ENCODE results near the gene RNF130. TPM values are rescaled to one million over a fixed set of nuclear protein-coding genes. Genes with fewer than 3 reads are reported as not detected.

The RNF130 gene
- total RNA-seq, 1 donor = 194 TPM

DNA sequence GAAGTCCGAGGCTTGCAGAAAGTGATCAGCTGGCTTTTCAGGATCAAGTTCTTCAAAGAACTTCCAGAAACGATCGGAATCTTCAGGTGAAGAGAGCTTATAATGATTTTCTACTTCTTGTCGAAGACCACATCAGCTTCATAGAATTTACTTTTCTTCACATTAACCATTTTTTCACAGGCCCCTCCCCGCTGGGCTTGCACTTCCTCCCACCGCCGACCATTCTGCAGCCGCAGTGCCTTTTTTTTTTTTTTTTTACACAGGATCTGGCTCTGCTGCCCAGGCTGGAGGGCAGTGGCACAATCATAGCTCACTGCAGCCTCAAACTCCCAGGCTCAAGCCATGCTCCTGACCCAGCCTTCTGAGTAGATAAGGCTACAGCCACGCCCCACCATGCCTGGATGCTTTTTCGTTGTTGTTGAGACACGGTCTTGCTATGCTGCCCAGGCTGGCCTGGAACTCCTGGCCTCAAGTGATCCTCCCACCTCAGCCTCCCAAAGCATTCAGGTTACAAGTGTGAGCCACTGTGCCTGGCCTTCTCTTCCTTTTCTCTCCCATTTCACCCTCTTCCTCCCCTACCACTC is 15.3 kb upstream of the RNF130 start:
- no peak for DNase-seq (ENCODE audit: low read depth in 2 of 3, low spot score in 2 of 3)

DNA sequence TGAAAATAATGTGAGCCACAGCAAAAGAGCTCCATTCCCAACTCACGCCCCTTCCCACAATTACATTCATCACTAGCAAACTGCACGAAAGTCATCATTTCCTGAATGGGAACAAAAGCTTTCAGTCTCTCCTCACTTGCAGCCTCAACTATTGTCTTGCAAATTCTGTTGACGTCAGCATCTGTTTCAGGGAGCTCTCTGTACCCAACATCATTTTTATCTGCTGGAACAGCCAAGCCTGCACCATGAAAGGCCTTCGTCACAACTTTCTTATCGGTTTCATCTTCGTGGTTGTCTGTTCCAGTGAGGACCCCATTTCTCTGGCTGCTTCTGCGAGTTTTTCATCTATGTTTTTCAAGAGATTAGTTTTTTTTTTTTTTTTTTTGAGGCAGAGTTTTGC is 14.3 kb upstream of the RNF130 start:
- DNase-seq (ENCODE audit: low read depth in 2 of 3, low spot score in 2 of 3) = peak in 2 of 3 donors; percentile 65 to 85

DNA sequence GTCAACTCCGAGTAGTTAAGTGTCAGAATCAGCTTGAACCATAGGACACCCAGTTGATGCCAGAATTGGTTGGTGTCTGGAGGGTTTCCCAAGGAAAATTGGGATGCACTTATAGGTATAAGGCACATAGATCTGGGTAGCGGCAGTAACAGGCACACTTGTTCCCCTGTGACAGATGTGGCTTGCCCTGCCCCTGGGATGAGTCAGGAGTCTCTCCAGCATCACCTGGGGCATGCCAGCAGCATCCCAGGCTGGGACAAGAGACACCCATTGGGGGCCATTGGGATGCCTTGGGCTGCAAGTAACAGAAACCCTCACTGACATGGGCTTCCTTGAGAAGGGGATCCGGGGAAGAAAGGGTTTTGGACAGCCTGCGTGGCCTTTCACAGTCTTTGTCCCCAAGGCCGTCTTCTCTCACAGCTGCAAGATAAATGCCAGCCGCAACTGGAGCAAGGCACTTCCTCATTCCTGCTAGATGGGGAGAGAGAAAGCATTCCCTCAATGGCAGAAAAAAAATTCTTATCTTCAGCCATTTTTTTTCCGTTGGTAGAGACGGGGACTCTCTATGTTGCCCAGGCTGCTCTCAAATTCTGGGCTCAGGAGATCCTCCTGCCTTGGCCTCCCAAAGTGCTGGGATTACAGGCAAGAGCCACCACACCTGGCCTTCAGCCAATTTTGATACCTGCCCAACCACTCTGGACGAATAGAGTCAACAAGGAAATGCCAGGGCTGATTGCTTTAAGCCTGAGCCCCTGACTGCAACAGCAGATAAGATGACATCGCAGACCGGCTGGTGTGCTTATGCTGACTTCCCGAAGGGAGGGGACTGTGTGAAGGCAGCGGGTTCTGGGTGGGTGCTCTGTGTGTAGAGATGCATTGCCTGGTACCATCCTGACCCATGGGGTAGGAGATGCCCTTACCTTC is 13.3 kb upstream of the RNF130 start:
- DNase-seq (ENCODE audit: low read depth in 2 of 3, low spot score in 2 of 3) = peak in 1 of 3 donors; percentile 77

DNA sequence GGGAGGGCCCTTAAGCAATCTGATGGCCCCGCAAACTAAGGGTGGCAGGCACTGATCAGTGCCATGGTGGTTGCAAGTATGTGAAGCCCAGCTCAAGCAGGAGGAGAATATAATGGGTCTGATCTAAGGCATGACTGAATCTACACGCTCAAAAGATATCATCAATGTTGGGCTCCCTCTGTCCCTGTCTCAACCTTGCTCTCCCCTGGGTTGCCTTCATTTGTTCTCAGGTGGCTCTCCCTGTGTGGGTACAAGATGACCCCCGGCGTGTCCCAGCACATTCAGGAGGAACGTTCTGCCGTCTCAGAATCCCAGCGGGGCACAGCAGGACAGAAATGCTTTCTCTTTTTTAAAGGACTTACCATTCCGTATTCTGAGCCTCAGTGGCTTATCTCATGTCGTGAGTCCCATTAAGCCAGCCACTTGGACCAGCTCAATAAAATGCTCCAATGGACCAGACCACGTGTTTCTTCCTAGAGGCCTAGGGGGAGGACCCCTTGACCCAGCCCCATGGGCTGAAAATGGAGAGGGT is 12.0 kb upstream of the RNF130 start:
- no peak for DNase-seq (ENCODE audit: low read depth in 2 of 3, low spot score in 2 of 3)

DNA sequence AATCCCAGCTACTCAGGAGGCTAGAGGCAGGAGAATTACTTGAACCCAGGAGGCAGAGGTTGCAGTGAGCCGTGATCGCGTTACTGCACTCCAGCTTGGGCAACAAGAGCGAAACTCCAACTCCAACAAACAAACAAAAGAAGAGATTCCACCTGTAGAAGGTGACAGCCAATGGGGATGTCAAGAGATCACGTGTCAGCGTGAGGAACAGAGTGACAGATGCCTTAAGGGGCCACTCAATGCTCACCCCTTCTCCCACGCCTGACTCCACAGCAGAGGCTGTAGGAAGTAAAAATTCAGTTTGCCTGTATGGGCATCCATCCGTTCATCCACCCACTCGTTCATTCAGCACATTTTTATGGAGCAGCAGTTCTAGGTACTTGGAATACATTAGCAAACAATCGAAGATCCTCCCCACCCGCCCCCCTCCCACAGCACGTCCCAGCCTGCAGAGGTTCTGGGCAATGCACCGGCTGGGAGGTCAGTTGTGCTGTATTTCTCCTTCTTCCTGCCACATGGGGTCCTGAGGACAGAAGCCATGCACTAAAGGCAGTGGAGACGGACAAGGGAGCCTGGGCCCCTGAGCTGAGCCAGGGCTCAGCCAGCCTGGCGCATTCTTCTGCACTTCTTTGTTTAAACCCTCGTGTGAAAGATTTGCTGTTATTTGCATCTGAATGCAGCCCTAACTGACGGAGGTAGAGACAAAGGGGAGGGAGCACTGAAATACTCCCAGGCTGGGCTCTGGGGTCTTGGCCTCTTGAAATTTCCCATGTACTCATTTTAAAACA is 11.3 kb upstream of the RNF130 start:
- no peak for DNase-seq (ENCODE audit: low read depth in 2 of 3, low spot score in 2 of 3)

DNA sequence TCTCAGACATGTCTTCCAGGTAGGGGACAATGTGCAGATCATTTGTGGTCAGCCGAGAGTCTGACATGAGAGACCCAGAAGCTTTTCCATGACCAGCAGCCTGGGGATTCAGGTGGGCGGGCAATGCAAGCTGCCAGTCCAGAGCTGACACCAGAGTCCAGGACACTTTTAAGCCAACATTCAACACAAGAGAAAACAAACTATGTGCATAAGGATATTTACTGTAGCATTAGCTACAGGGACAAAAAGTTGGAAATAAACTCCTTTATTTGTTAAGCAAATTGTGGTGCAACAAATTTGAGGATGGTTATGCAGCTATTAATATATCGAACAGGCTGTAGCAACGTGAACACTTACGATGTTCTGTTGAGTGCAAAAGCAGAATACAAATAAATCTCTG is 9.9 kb upstream of the RNF130 start:
- no peak for DNase-seq (ENCODE audit: low read depth in 2 of 3, low spot score in 2 of 3)

DNA sequence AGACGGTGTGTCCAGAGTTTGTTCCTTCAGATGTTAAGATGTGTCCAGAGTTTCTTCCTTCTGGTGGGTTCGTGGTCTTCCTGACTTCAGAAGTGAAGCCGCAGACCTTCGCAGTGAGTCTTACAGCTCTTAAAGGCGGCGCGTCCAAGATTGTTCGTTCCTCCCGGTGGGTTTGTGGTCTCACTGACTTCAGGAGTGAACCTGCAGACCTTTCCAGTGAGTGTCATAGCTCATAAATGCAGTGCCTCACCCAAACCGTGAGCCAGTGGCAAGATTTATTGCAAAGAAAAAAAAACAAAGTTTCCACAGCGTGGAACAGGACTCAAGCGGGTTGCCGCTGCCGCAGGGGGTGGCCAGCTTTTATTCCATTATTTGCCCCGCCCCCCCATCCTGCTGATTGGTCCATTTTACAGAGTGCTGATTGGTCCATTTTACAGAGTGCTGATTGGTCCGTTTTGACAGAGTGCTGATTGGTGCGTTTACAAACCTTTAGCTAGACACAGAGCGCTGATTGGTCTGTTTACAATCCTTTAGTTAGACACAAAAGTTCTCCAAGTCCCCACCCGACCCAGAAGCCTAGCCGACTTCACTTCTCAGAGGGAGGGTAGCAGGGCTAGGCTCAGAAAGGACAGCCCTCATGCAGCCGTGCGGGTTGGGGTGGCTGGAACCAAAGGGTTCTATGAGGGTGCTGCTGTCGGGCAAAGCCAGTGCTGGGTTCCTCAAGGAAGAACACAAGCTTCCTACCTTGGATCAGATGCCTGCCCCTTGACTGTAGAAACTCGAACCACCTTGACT is 9.1 kb upstream of the RNF130 start:
- DNase-seq (ENCODE audit: low read depth in 2 of 3, low spot score in 2 of 3) = peak in 1 of 3 donors; percentile 75

DNA sequence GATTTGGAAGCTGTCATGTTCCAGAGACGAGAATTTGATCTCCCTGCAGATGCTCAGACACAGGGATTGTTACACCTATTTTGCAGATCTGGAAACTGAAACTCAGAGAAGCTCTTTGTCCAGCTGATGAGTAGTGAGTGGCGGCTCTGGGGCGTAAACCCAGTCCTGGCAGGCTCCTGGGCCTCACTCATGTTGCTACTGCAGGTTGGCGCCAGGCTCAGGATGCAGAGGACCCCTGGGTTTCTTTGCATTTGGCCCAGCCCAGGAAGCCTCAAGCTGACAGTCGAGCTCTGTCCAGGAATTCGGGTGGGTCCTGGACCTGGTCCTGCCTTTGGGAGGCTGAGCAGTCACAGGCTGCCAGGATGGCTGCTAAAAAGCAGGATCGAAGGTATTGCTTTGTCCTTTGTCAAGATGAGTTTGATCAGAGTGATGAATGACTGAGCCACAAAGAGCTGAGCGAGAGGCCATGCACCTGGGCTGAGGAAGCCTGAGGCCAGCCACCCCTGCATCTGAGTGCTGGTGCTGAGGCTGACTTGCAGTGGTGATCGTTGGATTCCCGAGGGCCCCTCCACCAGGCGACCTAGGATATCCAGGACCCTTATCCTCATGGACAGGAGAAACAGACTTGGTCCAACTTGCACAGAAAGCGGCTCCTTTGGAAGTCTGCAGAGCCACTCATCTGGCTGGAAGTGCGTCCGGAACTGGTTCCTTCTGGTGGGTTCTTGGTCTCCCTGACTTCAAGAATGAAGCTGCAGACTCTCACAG is 8.3 kb upstream of the RNF130 start:
- no peak for DNase-seq (ENCODE audit: low read depth in 2 of 3, low spot score in 2 of 3)

DNA sequence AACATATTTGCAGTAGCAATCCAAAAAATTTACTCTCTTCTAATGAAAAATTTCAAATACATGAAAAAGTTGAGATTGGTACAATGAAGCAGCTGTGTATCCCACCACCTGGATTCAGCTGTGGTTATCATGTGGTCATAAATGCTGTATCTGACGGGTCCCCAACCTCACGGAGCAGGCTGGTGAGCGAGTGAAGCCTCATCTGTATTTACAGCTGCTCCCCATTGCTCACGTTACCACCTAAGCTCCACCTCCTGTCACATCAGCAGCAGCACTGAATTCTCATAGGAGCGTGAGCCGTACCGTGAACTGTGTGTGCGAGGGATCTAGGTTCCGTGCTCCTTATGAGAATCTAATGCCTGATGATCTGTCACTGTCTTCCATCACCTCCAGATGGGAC is 6.8 kb upstream of the RNF130 start:
- no peak for DNase-seq (ENCODE audit: low read depth in 2 of 3, low spot score in 2 of 3)

DNA sequence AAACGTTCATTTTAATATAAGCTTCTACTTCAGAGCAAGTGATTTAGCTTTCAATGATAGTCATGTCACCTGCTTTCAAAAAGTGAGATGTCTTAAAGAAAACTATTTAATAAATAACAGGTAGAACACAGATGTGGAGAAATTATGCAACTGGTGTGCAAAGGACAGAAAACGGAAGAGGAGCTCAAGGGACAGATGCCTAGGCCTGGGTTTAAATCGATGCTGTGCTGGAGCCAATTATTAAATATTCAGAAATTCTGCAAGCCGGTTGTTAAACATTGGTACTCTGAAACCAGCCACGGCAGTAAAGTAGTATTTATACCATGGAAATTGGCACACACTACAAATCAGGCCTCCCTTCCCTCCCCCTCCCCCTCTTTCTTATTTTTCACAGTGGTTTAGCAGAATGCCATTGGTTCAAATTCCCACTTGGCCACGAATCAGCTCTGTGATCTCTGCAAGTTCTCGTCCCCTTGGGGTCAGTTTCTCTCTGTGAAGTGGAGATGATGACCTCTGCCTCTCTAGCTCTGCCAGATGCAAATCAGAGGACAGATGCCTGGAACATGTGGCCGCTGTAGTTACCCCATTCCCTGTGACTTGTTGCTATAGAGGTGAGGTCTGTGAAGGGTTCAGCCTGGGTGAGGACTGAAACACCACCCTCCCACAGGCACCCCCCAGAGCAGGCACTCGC is 6.2 kb upstream of the RNF130 start:
- no peak for DNase-seq (ENCODE audit: low read depth in 2 of 3, low spot score in 2 of 3)

DNA sequence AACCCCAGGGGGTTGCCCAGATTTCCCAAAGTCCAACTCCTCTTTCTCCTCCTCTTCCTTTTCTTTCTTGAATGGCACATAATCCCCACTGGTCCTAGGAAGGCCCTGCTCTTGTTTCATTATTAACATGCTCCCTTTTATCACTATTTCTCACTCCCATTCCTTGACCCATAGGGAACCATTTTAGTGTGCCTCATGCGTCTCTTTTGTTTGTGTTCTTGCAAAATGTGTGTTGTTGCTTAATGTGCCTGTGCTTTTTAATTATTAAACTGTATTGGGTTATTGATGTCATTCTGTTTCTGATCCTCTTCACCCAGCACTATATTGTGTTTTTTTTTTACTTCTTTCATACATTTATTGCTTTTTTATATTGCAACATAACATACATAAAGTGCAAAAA is 4.1 kb upstream of the RNF130 start:
- no peak for DNase-seq (ENCODE audit: low read depth in 2 of 3, low spot score in 2 of 3)

DNA sequence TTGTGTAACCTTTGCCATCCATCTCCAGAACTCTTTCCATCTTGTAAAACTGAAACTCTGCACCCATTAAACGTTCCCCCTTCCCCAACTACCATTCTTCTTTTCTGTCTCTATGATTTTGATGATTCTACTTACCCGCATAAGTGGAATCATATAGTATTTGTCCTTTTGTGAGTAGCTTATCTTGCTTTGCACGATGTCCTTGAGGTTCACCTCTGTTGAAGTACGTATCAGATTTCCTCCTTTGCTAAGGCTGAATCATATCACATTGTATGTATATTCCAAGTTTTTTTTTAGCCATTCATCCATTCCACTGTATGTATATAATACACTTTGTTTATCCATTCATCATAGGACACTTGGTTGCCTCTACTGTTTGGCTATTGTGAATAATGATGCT is 2.9 kb upstream of the RNF130 start:
- DNase-seq (ENCODE audit: low read depth in 2 of 3, low spot score in 2 of 3) = no peak

DNA sequence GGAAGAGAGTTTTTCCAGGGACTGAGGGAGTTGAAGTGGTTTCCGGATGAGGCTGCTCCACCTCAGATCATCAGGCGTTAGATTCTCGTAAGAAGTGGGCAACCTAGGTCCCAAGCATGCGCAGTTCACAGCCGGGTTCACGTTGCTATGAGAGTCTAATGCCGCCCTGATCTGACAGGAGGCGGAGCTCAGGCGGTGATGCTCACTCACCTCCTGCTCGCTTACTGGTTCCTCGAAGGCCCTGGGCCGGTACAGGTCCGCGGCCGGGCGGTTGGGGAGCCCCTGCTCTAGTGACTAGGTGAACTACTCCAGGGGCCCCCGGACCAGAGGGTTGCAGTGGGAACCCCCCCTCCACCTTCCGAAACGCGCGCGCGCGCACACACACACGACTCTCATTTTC is 997 bp upstream of the RNF130 start:
- DNase-seq (ENCODE audit: low read depth in 2 of 3, low spot score in 2 of 3) = no peak

DNA sequence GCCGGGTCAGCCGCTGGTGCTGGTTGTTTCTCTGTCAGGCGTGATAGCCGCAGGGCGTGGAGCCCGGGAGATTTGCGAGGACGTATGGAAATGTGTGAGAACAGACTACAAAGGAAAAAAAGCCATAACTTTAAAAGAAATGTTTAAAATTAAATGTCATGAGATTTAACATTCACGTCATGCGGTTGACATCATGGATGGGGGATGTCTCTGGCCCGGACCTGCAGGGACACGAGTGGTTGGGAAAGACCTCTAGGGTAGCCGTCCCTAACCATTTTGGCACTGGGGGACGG is 643 bp upstream of the RNF130 start:
- no peak for DNase-seq (ENCODE audit: low read depth in 2 of 3, low spot score in 2 of 3)

DNA sequence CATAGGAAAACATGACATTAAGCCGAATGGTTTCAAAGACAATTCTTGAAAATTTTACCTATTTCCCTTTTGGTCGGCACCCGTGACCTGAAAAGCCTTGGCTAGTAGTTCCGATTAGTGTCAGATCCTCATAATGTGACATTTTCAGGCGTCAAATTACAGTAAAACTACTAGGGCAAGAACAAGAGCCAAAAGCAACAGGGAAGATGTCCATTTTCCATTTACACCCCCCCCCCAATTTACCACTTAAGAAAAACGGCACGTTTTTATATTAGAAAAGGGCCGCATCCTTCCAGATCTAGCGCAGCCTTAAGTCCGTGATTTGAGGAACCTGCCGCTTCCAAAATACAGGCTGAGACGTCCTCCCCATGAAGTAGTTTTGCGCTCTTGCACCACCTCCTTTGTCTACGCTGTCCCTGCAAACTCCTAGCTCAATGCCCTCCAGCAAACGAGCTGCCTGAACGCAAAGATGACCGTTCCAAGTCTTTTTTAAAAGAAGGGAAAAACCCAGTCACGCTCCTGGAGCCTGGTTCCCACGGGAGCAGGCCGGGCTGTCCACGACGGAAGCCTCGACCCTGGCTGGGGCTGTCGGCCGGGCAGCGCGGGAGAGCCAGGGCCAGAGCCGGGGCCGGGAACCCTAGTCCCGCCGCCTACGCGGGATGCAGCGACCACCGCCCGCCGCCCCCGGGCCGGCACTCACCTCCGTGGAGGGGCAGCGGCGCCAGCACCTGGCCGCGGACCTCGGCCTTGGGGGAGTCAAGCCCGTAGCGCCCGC is 616 bp downstream of the RNF130 start:
- peak in 1 of 3 donors; percentile 62 for DNase-seq (ENCODE audit: low read depth in 2 of 3, low spot score in 2 of 3)

DNA sequence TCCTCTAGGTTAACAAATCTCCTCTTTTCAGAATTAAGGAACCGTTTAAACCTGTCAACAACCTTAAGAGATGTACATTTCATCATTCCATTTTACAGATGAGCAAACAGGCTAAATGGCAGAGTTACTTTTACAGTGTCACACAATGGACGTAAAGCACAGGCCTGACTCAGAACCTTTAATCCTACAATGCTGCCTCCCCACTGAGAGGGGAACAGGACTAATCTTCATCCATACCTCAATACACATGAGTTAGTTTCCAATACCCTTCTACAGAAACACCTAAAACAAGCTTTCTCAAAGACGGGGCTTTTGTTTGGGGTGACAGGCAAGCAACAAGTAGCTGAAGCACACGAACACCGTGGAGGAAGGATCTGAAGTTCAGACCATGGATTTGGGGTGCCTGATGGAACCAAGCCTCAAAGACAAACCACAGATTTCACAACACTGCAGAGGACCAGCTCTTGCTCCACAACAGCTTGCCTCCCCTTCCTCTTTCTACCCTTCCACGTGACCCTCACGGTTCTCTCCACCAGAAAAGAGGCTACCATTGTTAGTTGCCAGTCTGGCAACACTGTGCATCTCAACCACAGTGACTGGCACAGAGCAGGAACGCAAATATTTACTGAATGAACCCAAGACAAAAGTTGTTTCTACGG is 1.8 kb downstream of the RNF130 start:
- DNase-seq (ENCODE audit: low read depth in 2 of 3, low spot score in 2 of 3) = peak in 2 of 3 donors; percentile 78 to 94

DNA sequence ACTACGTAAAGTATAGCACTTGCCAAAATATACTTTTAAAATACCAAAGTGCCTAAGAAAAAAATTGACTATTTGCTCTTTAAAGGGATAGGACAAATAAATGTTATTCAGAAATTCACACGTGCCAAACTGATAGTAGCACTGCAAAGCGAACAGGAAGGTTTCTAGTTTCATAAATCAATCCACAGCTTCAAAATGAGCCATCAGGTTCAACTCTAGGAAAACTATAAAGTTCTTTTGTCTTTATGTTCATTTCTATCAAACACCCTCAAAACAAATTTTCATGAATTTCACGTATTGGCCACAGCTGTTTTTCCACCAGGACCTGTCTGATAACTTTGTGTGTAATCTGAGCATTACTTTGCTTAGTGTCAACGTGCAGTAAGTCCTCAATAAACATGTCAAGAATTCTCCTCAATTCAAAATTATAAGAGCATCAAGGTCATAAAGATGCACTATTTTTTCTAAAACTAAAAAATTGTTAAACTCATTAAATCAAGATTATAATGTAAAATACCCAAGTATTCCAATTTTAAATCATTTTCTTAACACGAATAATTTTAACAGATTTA is 3.0 kb downstream of the RNF130 start:
- no peak for DNase-seq (ENCODE audit: low read depth in 2 of 3, low spot score in 2 of 3)

DNA sequence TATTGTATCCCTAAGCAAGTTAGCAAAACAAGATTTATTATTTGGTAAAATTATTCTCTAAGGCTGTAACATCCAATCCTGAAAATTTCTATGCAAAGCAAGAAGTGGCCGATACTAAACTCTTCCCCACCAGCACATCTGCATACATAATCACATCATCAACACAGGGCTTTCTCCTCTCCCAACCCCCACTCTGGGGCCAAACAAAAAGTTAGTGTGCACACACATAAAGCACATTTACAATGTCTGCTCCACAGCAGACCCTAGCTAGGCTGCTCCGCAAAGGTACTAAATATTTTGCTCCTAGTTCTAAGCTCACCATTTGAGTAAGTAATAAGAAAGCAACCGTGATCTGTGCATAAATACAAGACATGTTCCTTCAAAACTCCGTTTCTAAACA is 3.6 kb downstream of the RNF130 start:
- DNase-seq (ENCODE audit: low read depth in 2 of 3, low spot score in 2 of 3) = no peak
